HL-60 (cell line): ENCODE data around the gene RYK.

Experiments
- DNase-seq, 2 experiments: peaks; one replicate each; pipeline ENCODE4 v3.0.0-alpha.2; 2010 to 2020; ENCODE audit warnings: low read depth in 1 of 2, low spot score in 1 of 2
- H3K27ac ChIP-seq: fragments of 250-450 bp; sonication (Bioruptor Pico); replicated peaks from 2 replicates; pipeline ENCODE4 v1.5.1; 2020; ENCODE audit warnings: mild to moderate bottlenecking, moderate library complexity
- H3K27me3 ChIP-seq: fragments of 250-450 bp; sonication (Bioruptor Pico); 2 replicates; pipeline ENCODE4 v1.5.1; 2021; ENCODE audit warnings: mild to moderate bottlenecking, moderate library complexity; ENCODE audit not compliant: insufficient read depth, poor library complexity, severe bottlenecking
- H3K4me3 ChIP-seq: replicated peaks from 2 replicates; pipeline ENCODE4 v1.5.1; 2011; ENCODE audit warnings: mild to moderate bottlenecking, control low read depth, low read length; ENCODE audit not compliant: insufficient read depth
- GABPA ChIP-seq: IDR thresholded peaks from 2 replicates; pipeline ENCODE4 v1.6.1; 2012; ENCODE audit warnings: low read depth
- POLR2AphosphoS5 ChIP-seq: IDR thresholded peaks from 2 replicates; pipeline ENCODE4 v1.6.1; 2012; ENCODE audit warnings: low read depth
- SPI1 ChIP-seq: IDR thresholded peaks from 2 replicates; pipeline ENCODE4 v1.6.1; 2012; ENCODE audit warnings: low read depth, mild to moderate bottlenecking, borderline replicate concordance
- TF ChIP-seq, protein P1 (sequence below): IDR thresholded peaks from one replicate; pipeline ENCODE4 v1.5.1; 2011; ENCODE audit warnings: low read length, control low read depth, inconsistent platforms; ENCODE audit not compliant: insufficient read depth
- TF ChIP-seq, protein P2 (sequence below): IDR thresholded peaks from 2 replicates; pipeline ENCODE4 v1.6.1; 2012; ENCODE audit warnings: low read depth; ENCODE audit not compliant: insufficient replicate concordance

The RYK gene

DNA sequence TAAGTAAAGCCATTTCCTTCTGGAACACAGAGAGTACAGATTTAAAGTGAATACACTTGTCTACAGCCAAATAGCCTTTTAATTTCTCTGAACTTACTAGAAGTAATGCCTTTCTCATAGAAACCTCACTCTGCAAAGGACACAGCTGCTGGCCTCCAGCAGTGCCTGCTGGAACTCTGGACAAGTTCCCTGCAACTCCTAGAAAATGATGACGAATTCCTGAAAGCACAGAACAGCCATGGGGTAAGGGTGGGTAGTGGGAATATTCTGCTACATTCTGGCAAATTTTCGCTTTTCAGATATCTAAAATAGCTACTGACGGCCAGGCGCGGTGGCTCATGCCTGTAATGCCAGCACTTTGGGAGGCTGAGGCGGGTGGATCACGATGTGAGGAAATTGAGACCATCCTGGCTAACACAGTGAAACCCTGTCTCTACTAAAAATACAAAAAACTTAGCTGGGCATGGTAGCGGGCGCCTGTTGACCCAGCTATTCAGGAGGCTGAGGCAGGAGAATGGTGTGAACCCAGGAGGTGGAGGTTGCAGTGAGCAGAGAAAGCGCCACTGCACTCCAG lies 34.4 kb downstream of the RYK start:
- DNase-seq, result no peak
- H3K27me3 ChIP-seq, result no peaks in the 10 kb centered on the region
- TF ChIP-seq, protein P1, sequence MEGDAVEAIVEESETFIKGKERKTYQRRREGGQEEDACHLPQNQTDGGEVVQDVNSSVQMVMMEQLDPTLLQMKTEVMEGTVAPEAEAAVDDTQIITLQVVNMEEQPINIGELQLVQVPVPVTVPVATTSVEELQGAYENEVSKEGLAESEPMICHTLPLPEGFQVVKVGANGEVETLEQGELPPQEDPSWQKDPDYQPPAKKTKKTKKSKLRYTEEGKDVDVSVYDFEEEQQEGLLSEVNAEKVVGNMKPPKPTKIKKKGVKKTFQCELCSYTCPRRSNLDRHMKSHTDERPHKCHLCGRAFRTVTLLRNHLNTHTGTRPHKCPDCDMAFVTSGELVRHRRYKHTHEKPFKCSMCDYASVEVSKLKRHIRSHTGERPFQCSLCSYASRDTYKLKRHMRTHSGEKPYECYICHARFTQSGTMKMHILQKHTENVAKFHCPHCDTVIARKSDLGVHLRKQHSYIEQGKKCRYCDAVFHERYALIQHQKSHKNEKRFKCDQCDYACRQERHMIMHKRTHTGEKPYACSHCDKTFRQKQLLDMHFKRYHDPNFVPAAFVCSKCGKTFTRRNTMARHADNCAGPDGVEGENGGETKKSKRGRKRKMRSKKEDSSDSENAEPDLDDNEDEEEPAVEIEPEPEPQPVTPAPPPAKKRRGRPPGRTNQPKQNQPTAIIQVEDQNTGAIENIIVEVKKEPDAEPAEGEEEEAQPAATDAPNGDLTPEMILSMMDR, result no peak
- no peak for TF ChIP-seq POLR2AphosphoS5
- TF ChIP-seq, protein P2, sequence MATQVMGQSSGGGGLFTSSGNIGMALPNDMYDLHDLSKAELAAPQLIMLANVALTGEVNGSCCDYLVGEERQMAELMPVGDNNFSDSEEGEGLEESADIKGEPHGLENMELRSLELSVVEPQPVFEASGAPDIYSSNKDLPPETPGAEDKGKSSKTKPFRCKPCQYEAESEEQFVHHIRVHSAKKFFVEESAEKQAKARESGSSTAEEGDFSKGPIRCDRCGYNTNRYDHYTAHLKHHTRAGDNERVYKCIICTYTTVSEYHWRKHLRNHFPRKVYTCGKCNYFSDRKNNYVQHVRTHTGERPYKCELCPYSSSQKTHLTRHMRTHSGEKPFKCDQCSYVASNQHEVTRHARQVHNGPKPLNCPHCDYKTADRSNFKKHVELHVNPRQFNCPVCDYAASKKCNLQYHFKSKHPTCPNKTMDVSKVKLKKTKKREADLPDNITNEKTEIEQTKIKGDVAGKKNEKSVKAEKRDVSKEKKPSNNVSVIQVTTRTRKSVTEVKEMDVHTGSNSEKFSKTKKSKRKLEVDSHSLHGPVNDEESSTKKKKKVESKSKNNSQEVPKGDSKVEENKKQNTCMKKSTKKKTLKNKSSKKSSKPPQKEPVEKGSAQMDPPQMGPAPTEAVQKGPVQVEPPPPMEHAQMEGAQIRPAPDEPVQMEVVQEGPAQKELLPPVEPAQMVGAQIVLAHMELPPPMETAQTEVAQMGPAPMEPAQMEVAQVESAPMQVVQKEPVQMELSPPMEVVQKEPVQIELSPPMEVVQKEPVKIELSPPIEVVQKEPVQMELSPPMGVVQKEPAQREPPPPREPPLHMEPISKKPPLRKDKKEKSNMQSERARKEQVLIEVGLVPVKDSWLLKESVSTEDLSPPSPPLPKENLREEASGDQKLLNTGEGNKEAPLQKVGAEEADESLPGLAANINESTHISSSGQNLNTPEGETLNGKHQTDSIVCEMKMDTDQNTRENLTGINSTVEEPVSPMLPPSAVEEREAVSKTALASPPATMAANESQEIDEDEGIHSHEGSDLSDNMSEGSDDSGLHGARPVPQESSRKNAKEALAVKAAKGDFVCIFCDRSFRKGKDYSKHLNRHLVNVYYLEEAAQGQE, result no peak
- no peak for TF ChIP-seq SPI1
- TF ChIP-seq GABPA, result no peak

DNA sequence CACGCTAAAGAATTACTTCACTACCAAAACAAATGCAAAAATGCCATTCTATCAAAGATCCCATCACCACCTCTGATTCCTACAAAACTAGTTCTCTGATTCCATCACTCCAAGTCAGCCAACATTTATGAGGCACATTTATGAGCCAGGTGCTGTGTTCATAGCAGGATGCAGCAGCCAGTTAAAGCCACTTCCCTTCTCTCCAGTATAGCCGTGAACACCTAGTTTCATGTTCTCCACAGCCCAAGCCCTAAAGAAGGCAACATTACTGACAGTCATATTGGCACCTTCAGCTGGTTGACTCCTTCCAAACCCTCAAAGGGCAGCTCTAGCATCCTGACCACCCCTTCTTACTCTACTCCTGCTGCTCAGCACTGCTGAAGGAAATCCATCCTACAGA lies 36.4 kb downstream of the RYK start:
- DNase-seq, result no peak
- no peaks in the 10 kb centered on the region for H3K27me3 ChIP-seq
- TF ChIP-seq, protein P2, result no peak
- TF ChIP-seq POLR2AphosphoS5, result no peak
- no peak for TF ChIP-seq GABPA
- TF ChIP-seq, protein P1, result no peak
- TF ChIP-seq SPI1, result no peak
- no peak overlapping the region for H3K27ac ChIP-seq
- no peak overlapping the region for H3K4me3 ChIP-seq

More for the DNA sequence above, 34.4 kb downstream of the RYK start:
- Histone ChIP-seq H3K27ac (no peak overlapping the region), H3K4me3 (no peak overlapping the region)

DNA sequence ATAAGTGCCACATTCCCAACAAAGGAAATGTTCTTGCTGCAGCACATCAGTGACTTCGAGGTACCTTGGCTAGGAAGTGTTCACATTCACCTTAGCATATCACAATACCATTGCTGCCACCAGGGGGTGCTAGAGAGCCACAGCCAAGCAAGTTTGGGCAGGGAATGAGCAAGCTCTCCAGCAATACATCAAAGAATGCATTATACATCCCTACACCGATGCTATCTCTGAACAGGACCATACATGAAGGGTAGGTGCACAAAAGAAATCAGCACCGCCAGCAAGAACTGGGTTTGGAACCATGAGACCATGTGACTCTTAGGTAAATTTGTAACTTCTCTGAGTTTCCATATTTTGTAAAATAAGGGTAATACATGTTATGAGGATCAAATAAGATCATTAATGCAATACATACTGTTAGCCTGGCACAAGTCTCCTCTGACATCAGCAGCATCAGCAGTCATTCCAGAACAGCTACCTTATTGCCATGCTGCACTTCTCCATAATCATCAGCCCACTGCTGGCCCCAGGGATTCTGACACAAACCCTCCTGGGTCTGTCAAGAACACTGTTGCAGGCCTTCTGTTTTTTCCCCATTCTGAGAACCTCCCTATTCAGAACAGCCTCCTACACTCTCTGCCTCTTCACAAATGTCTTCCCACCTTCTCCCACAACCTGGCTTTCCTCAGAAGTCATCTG lies 37.5 kb downstream of the RYK start:
- no peaks in the 10 kb centered on the region for H3K27me3 ChIP-seq
- no peak overlapping the region for H3K4me3 ChIP-seq
- TF ChIP-seq, protein P1, result peak; percentile 89
- TF ChIP-seq SPI1, result no peak
- no peak overlapping the region for H3K27ac ChIP-seq
- peak; percentile 21 to 83 for DNase-seq
